Prostate gland (tissue), 1 donor: Measurements from ENCODE around the gene SPARC.
"Not testable (repeated sequence)": the region's sequence is repeated elsewhere in the genome, so short reads cannot be mapped to it uniquely, and the experiment has no call there.

ENCODE experiments used
- POLR2A ChIP-seq: fragments of 450-650 bp; IDR thresholded peaks from one replicate; pipeline ENCODE4 v1.6.1; 2016; ENCODE audit warnings: antibody characterized with exemption, mild to moderate bottlenecking
- POLR2AphosphoS5 ChIP-seq: sonication (generic); formaldehyde crosslinking; IDR thresholded peaks from one replicate; pipeline ENCODE4 v1.6.1; 2017; ENCODE audit warnings: antibody characterized with exemption

DNA sequence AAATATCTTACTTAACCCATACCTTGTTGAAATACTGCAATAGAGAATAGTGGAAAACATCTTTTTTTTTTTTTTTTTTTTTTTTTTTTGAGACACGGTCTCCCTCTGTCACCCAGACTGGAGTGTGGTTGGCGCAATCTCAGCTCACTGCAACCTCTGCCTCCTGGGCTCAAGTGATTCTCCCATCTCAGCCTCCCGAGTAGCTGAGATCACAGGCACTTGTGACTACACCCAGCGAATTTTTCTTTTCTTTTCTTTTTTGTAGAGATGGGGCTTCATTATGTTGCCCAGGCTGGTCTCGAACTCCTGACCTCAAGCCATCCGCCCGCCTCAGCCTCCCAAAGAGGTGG lies 6.6 kb downstream of the SPARC start:
- TF ChIP-seq POLR2A, POLR2AphosphoS5: not testable (repeated sequence)
